ENCODE data around the gene NES.

NES gene, protein sequence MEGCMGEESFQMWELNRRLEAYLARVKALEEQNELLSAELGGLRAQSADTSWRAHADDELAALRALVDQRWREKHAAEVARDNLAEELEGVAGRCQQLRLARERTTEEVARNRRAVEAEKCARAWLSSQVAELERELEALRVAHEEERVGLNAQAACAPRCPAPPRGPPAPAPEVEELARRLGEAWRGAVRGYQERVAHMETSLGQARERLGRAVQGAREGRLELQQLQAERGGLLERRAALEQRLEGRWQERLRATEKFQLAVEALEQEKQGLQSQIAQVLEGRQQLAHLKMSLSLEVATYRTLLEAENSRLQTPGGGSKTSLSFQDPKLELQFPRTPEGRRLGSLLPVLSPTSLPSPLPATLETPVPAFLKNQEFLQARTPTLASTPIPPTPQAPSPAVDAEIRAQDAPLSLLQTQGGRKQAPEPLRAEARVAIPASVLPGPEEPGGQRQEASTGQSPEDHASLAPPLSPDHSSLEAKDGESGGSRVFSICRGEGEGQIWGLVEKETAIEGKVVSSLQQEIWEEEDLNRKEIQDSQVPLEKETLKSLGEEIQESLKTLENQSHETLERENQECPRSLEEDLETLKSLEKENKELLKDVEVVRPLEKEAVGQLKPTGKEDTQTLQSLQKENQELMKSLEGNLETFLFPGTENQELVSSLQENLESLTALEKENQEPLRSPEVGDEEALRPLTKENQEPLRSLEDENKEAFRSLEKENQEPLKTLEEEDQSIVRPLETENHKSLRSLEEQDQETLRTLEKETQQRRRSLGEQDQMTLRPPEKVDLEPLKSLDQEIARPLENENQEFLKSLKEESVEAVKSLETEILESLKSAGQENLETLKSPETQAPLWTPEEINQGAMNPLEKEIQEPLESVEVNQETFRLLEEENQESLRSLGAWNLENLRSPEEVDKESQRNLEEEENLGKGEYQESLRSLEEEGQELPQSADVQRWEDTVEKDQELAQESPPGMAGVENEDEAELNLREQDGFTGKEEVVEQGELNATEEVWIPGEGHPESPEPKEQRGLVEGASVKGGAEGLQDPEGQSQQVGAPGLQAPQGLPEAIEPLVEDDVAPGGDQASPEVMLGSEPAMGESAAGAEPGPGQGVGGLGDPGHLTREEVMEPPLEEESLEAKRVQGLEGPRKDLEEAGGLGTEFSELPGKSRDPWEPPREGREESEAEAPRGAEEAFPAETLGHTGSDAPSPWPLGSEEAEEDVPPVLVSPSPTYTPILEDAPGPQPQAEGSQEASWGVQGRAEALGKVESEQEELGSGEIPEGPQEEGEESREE (N-terminal part only)

DNA sequence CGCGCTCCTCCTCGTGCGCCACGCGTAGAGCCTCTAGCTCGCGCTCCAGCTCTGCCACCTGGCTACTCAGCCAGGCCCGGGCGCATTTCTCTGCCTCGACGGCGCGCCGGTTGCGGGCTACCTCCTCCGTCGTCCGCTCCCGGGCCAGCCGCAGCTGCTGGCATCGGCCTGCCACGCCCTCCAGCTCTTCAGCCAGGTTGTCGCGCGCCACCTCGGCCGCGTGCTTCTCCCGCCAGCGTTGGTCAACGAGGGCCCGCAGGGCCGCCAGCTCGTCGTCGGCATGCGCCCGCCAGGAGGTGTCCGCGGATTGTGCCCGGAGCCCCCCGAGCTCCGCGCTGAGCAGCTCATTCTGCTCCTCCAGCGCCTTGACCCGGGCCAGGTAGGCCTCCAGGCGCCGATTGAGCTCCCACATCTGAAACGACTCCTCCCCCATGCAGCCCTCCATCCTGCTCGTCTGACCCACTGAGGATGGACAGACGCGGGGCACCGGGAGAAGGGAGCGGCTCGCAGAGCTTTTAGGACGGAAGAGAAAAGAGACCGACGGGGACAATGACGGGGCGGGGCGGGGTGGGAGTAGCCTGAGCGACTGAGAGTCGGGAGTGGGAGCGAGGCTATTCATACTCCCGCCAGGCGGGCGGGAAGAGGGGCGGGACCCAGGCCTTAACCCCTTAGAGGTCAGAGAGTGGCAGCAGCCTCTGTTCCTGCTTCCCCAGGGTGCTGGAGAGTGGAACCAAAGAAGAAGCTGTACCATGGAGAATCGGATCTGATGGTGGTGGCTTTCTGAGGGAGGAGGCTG is at the start of gene NES:
Gene NES, minus strand, starts transcription at position 588 of the 796 bp plus-strand sequence. Its CDS starts 143 bp downstream, at position 445.
- peak within 1 kb of the TSS; percentile 58 for H3K27ac ChIP-seq
- no peak for TF ChIP-seq ZFX (IDR thresholded peaks at IDR 0.05; ENCODE audit: borderline replicate concordance)
- TF ChIP-seq, protein P1, sequence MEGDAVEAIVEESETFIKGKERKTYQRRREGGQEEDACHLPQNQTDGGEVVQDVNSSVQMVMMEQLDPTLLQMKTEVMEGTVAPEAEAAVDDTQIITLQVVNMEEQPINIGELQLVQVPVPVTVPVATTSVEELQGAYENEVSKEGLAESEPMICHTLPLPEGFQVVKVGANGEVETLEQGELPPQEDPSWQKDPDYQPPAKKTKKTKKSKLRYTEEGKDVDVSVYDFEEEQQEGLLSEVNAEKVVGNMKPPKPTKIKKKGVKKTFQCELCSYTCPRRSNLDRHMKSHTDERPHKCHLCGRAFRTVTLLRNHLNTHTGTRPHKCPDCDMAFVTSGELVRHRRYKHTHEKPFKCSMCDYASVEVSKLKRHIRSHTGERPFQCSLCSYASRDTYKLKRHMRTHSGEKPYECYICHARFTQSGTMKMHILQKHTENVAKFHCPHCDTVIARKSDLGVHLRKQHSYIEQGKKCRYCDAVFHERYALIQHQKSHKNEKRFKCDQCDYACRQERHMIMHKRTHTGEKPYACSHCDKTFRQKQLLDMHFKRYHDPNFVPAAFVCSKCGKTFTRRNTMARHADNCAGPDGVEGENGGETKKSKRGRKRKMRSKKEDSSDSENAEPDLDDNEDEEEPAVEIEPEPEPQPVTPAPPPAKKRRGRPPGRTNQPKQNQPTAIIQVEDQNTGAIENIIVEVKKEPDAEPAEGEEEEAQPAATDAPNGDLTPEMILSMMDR (IDR thresholded peaks at IDR 0.05): no peak

GRCh38 chr1:156726549-156727226 is 49.5 kb upstream of the NES start:
- no peak for TF ChIP-seq ZFX (IDR thresholded peaks at IDR 0.05; ENCODE audit: borderline replicate concordance)
- TF ChIP-seq, protein P1 (IDR thresholded peaks at IDR 0.05): peak; percentile 53
- peak overlapping the region; percentile 92 for H3K27ac ChIP-seq

- TF ChIP-seq ZFX (IDR thresholded peaks at IDR 0.05; ENCODE audit: borderline replicate concordance): no peak
- TF ChIP-seq, protein P1 (IDR thresholded peaks at IDR 0.05): peak; percentile 98
- peak overlapping the region; percentile 92 for H3K27ac ChIP-seq
These were observed 48.6 kb upstream of the NES start for GRCh38 chr1:156725683-156726280.

- TF ChIP-seq, protein P1 (IDR thresholded peaks at IDR 0.05): no peak
- no peak for TF ChIP-seq ZFX (IDR thresholded peaks at IDR 0.05; ENCODE audit: borderline replicate concordance)
- no peak overlapping the region; the same call in 1 of the 2 replicates for H3K27ac ChIP-seq
These were observed 44.3 kb upstream of the NES start for GRCh38 chr1:156721535-156721934.

DNA sequence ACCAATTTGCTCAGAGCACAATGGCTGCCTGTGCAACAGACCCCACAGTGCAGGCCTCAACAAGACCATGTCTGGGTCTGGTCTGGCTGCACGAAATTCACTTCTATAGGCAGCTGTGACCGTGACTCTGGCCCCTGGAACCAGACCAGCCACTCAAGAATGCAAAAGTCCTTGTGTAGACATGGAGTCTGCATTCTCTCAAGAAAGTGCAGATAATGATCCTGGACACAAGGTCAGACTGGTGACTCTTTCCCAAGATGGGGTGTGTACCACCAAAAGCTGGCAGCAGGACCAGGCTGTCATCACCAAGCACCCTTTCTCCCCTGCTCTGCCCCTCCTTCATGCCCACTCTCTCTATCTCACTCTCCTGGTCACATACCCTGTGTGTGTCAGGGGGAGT is 43.9 kb upstream of the NES start:
- TF ChIP-seq, protein P1 (IDR thresholded peaks at IDR 0.05): no peak
- TF ChIP-seq ZFX (IDR thresholded peaks at IDR 0.05; ENCODE audit: borderline replicate concordance): no peak
- no peak overlapping the region for H3K27ac ChIP-seq
